ENCODE results near the gene FHDC1. TPM values are rescaled to one million over a fixed set of nuclear protein-coding genes. Genes with fewer than 3 reads are reported as not detected.
A peak's percentile ranks its signal among the peaks of the same experiment; 100 is the strongest.
"Not testable (repeated sequence)": the region's sequence is repeated elsewhere in the genome, so short reads cannot be mapped to it uniquely, and the experiment has no call there.

FHDC1 gene, protein sequence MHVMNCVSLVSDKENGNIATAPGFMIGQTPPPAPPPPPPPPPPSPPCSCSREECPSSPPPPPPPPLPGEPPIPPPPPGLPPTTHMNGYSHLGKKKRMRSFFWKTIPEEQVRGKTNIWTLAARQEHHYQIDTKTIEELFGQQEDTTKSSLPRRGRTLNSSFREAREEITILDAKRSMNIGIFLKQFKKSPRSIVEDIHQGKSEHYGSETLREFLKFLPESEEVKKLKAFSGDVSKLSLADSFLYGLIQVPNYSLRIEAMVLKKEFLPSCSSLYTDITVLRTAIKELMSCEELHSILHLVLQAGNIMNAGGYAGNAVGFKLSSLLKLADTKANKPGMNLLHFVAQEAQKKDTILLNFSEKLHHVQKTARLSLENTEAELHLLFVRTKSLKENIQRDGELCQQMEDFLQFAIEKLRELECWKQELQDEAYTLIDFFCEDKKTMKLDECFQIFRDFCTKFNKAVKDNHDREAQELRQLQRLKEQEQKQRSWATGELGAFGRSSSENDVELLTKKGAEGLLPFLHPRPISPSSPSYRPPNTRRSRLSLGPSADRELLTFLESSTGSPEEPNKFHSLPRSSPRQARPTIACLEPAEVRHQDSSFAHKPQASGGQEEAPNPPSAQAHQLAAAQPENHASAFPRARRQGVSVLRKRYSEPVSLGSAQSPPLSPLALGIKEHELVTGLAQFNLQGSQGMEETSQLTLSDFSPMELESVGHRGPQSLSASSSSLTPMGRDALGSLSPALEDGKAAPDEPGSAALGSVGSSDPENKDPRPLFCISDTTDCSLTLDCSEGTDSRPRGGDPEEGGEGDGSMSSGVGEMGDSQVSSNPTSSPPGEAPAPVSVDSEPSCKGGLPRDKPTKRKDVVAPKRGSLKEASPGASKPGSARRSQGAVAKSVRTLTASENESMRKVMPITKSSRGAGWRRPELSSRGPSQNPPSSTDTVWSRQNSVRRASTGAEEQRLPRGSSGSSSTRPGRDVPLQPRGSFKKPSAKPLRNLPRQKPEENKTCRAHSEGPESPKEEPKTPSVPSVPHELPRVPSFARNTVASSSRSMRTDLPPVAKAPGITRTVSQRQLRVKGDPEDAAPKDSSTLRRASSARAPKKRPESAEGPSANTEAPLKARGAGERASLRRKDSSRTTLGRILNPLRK
- polyA plus RNA-seq (2013, experiment 1 of 4): 6.6 TPM
- 7.7 TPM for polyA plus RNA-seq (2013, experiment 2 of 4)
- polyA plus RNA-seq (2013, experiment 3 of 4): 4.6 TPM
- polyA plus RNA-seq (2013, experiment 4 of 4): 4.3 TPM

DNA sequence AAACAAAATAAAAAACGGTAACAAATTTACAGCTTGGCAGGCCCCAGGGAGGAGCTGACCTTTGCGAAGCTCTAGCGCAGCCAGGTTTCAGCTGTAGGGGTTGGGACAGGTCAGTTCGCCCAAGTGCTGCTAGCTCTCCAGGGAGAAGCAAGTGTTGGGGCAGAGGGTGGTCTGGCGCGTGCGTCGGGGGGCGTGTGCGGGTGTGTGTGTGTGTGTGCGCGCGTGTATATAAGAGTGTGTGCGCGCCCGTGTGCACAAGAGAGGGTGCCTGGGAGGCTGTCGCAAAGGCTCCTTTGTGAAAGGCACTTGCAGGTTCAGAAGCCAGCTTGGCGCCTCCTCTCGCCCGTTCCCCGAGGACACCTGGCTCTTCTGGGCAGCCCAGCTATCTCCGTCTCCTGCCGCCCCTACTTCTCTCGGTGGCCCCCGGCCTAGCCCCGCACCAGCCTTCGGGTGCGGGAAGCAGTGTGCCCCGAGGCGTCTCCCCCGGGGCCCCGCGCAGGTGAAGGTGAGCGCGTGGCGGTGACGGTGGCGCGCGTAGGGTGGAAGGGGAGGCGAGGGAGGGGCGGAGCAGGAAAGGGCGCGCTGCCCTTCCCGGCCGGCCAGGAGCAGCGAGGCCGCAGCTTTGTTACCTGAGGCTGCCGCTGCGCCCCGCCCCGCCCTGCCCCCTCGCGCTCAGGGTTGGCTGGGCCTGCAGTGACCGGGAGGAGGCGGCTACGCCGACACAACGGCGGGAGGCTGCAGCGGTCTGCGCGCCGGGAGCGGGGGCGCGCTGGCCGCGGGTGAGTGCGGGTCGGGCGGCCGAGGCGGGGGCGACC lies at the start of gene FHDC1:
Gene FHDC1 (plus strand): TSS at position 693 of the 815 bp plus-strand sequence. CDS start 6,735 bp downstream, outside the sequence.
- peaks cover 57% of the 10 kb centered on the region for H3K27me3 ChIP-seq (ENCODE audit: control insufficient read depth, insufficient read depth, low read length, poor library complexity, severe bottlenecking)
- H3K36me3 ChIP-seq (ENCODE audit: control insufficient read depth, insufficient read depth, low read length): no peaks in the 10 kb centered on the region
- no peak within 1 kb of the TSS for H3K27ac ChIP-seq (ENCODE audit: insufficient read depth, low read depth, low read length, poor library complexity, severe bottlenecking)
- H3K4me1 ChIP-seq (ENCODE audit: control insufficient read depth, insufficient read depth, low read length): peaks cover under 1% of the 10 kb centered on the region
- WGBS, 2 experiments: 0 to 1% methylated on average over 75 of the region's 75 CpGs
- peak within 1 kb of the TSS; percentile 68 for H3K4me3 ChIP-seq (ENCODE audit: insufficient read depth, low read depth, low read length)
- H3K9me3 ChIP-seq (ENCODE audit: control insufficient read depth, low read length): no peaks in the 10 kb centered on the region

DNA sequence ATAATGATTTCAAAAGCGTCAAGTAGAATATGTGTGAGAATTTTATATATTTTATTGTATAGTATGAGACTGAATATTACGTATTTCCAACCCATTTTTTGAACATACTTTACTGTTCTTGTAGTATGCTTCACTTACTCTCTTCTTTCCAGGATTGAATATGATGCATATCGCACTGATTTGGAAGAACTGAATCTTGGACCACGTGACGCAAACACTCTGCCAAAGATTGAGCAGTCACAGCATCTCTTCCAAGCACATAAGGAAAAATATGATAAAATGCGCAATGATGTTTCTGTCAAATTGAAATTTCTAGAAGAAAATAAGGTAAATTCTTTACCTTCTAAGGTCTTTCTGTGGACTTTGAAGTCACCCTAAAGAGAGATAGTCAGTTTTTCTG lies 48.1 kb upstream of the FHDC1 start:
- H3K27me3 ChIP-seq (ENCODE audit: control insufficient read depth, insufficient read depth, low read length, poor library complexity, severe bottlenecking): no peaks in the 10 kb centered on the region
- no peaks in the 10 kb centered on the region for H3K4me1 ChIP-seq (ENCODE audit: control insufficient read depth, insufficient read depth, low read length)
- H3K9me3 ChIP-seq (ENCODE audit: control insufficient read depth, low read length): no peaks in the 10 kb centered on the region
- WGBS, 2 experiments: 98 to 99% methylated on average over 5 to 6 of the region's 6 CpGs
- H3K36me3 ChIP-seq (ENCODE audit: control insufficient read depth, insufficient read depth, low read length): no peaks in the 10 kb centered on the region
- no peak overlapping the region for H3K4me3 ChIP-seq (ENCODE audit: insufficient read depth, low read depth, low read length)
- H3K27ac ChIP-seq (ENCODE audit: insufficient read depth, low read depth, low read length, poor library complexity, severe bottlenecking): no peak overlapping the region

DNA sequence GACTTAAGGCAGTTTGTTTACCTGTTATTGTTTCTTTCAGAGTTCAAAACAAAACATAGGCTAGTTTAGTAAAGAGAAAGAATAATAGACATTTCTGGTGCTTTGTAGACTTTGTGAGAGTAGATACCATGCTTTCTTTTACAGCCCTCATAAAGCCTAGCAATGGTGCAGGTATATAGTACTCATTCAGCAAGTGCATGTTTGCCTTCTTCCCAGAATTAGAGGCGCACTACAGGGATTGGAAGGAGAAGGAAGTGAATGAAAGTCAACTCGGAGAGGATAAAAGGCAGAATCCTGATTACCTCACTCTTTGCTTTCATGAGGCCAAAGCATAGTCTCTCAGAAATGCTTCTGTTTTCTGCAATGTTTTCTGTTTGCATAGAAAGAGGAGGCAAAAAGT lies 43.1 kb upstream of the FHDC1 start:
- Histone ChIP-seq H3K4me3 (ENCODE audit: insufficient read depth, low read depth, low read length) (no peak overlapping the region), H3K36me3 (ENCODE audit: control insufficient read depth, insufficient read depth, low read length) (no peaks in the 10 kb centered on the region), H3K9me3 (ENCODE audit: control insufficient read depth, low read length) (no peaks in the 10 kb centered on the region), H3K4me1 (ENCODE audit: control insufficient read depth, insufficient read depth, low read length) (no peaks in the 10 kb centered on the region), H3K27me3 (ENCODE audit: control insufficient read depth, insufficient read depth, low read length, poor library complexity, severe bottlenecking) (no peaks in the 10 kb centered on the region), H3K27ac (ENCODE audit: insufficient read depth, low read depth, low read length, poor library complexity, severe bottlenecking) (no peak overlapping the region)
- 77 to 90% methylated on average over 2 of the region's 2 CpGs for WGBS, 2 experiments

DNA sequence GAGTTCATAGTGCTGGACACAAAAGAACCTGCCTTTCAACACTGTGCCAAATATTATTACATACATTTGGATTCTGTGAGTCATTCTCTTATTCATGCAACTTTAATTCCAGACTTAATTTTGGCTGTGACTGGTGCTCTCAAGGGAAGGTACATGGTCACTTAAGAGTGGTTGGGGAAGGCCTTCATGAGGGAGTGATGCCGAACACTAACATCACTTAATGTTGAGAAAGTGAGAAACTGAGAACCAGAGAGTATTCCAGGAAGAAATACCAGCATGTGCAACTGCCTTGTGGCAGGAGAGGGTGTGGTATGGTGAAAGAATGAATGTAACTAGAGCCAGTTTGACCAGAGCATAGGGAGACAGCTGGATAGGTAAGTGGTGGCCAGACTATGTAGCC lies 41.5 kb upstream of the FHDC1 start:
- no peaks in the 10 kb centered on the region for H3K27me3 ChIP-seq (ENCODE audit: control insufficient read depth, insufficient read depth, low read length, poor library complexity, severe bottlenecking)
- no peak overlapping the region for H3K4me3 ChIP-seq (ENCODE audit: insufficient read depth, low read depth, low read length)
- WGBS, 2 experiments: 92 to 97% methylated on average over 1 of the region's 1 CpG
- H3K9me3 ChIP-seq (ENCODE audit: control insufficient read depth, low read length): no peaks in the 10 kb centered on the region
- no peaks in the 10 kb centered on the region for H3K36me3 ChIP-seq (ENCODE audit: control insufficient read depth, insufficient read depth, low read length)
- H3K27ac ChIP-seq (ENCODE audit: insufficient read depth, low read depth, low read length, poor library complexity, severe bottlenecking): no peak overlapping the region
- no peaks in the 10 kb centered on the region for H3K4me1 ChIP-seq (ENCODE audit: control insufficient read depth, insufficient read depth, low read length)

DNA sequence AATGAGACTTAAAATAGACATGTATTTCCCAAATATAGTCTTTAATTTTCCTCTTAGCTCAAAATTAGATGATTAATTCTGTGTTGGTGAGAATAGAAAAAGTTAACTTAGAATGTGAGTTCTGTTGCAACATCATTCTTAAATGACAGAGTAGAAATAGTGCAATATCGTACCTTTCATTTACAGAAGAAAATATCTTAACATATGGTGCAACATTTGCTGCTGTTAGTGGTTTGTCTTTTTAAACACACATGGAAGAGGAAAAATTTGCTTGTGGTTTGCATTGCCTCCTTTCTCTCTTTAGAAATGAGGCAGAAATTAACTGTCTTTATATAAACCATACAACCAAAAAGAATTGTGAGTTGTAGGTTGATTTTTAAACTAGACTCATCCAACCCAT lies 39.3 kb upstream of the FHDC1 start:
- no peaks in the 10 kb centered on the region for H3K27me3 ChIP-seq (ENCODE audit: control insufficient read depth, insufficient read depth, low read length, poor library complexity, severe bottlenecking)
- H3K9me3 ChIP-seq (ENCODE audit: control insufficient read depth, low read length): no peaks in the 10 kb centered on the region
- WGBS, 2 experiments: 86 to 100% methylated on average over 1 of the region's 1 CpG
- no peaks in the 10 kb centered on the region for H3K36me3 ChIP-seq (ENCODE audit: control insufficient read depth, insufficient read depth, low read length)
- no peaks in the 10 kb centered on the region for H3K4me1 ChIP-seq (ENCODE audit: control insufficient read depth, insufficient read depth, low read length)
- no peak overlapping the region for H3K4me3 ChIP-seq (ENCODE audit: insufficient read depth, low read depth, low read length)
- no peak overlapping the region for H3K27ac ChIP-seq (ENCODE audit: insufficient read depth, low read depth, low read length, poor library complexity, severe bottlenecking)

DNA sequence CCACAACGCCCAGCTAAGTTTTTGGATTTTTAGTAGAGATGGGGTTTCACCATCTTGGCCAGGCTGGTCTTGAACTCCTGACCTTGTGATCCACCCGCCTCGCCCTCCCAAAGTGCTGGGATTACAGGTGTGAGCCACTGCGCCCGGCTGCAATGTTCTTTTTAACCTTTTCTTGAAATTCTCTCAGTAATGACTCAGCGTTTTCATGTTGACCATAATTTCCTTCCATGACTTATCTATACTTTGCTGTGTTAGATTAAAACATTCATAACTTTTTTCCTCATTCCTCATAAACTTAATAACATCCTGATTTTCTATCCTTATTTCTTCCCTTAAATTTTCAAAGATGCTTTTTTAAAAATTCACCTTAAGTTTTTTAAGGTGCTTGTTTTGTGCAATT lies 38.0 kb upstream of the FHDC1 start:
- H3K4me1 ChIP-seq (ENCODE audit: control insufficient read depth, insufficient read depth, low read length); H3K27me3 ChIP-seq (ENCODE audit: control insufficient read depth, insufficient read depth, low read length, poor library complexity, severe bottlenecking); H3K27ac ChIP-seq (ENCODE audit: insufficient read depth, low read depth, low read length, poor library complexity, severe bottlenecking); H3K9me3 ChIP-seq (ENCODE audit: control insufficient read depth, low read length); H3K4me3 ChIP-seq (ENCODE audit: insufficient read depth, low read depth, low read length); H3K36me3 ChIP-seq (ENCODE audit: control insufficient read depth, insufficient read depth, low read length): not testable (repeated sequence)
- WGBS, 2 experiments: 91 to 94% methylated on average over 6 of the region's 6 CpGs

DNA sequence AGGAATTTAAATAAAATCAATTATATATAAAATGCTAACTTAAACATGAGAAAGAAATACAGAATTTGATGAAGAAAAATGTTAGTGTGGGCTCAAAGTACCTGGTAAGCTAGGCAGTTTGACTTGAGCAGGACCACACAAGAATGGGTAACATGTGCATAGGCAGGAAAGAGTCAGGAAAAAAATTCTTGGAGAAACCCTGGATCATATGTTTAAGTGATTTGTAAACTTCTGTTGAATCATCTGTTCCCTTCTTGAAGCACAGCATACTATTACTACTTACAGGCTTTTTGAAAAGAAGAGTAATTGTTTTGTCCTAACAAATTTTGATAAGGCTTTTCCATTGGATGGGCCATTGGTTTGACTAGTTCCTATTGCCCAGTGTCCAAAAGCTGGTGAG lies 37.5 kb upstream of the FHDC1 start:
- Histone ChIP-seq H3K27ac (ENCODE audit: insufficient read depth, low read depth, low read length, poor library complexity, severe bottlenecking) (no peak overlapping the region), H3K4me1 (ENCODE audit: control insufficient read depth, insufficient read depth, low read length) (no peaks in the 10 kb centered on the region), H3K9me3 (ENCODE audit: control insufficient read depth, low read length) (no peaks in the 10 kb centered on the region), H3K36me3 (ENCODE audit: control insufficient read depth, insufficient read depth, low read length) (no peaks in the 10 kb centered on the region), H3K4me3 (ENCODE audit: insufficient read depth, low read depth, low read length) (no peak overlapping the region), H3K27me3 (ENCODE audit: control insufficient read depth, insufficient read depth, low read length, poor library complexity, severe bottlenecking) (no peaks in the 10 kb centered on the region)

DNA sequence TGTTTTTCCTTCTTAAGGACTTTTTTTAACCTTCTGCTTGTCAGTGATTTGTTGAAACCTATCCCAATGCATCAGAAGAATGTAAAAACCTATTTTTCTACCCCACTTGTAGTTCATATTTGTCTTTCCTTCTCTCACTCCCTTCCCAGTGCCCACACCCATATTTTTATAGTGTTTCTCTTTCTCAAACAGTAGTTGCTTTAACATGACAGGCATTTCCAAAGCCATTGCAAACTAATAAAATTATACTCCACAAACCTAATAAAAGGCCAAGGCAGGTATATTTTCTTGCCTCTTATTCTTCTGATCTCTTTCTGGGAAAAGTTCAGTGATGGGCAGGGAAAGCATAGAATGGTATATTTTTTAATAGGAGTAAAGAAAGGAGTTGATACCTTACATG lies 35.7 kb upstream of the FHDC1 start:
- H3K27ac ChIP-seq (ENCODE audit: insufficient read depth, low read depth, low read length, poor library complexity, severe bottlenecking): no peak overlapping the region
- H3K36me3 ChIP-seq (ENCODE audit: control insufficient read depth, insufficient read depth, low read length): no peaks in the 10 kb centered on the region
- H3K4me1 ChIP-seq (ENCODE audit: control insufficient read depth, insufficient read depth, low read length): no peaks in the 10 kb centered on the region
- no peaks in the 10 kb centered on the region for H3K27me3 ChIP-seq (ENCODE audit: control insufficient read depth, insufficient read depth, low read length, poor library complexity, severe bottlenecking)
- no peaks in the 10 kb centered on the region for H3K9me3 ChIP-seq (ENCODE audit: control insufficient read depth, low read length)
- no peak overlapping the region for H3K4me3 ChIP-seq (ENCODE audit: insufficient read depth, low read depth, low read length)

DNA sequence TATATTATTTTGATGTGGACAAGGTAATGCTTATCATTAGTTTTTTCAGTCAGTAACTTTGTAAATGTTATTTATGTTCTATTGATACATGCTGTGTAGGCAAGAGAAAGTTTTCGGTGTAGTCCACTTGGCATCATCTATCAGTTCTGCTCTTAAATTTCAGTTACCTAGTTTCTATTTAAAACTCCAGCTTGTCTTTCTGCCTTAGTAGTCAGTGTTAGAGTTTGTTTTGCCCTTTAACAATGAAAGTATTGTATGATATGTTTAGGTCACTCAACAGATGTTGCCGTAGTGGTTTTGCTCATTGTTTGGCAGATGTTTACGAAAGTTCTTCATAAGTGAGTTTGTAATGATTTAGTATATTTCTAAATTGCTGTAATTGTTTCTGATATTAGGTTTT lies 34.9 kb upstream of the FHDC1 start:
- Histone ChIP-seq H3K27me3 (ENCODE audit: control insufficient read depth, insufficient read depth, low read length, poor library complexity, severe bottlenecking) (no peaks in the 10 kb centered on the region), H3K4me1 (ENCODE audit: control insufficient read depth, insufficient read depth, low read length) (no peaks in the 10 kb centered on the region), H3K4me3 (ENCODE audit: insufficient read depth, low read depth, low read length) (no peak overlapping the region), H3K27ac (ENCODE audit: insufficient read depth, low read depth, low read length, poor library complexity, severe bottlenecking) (no peak overlapping the region), H3K9me3 (ENCODE audit: control insufficient read depth, low read length) (no peaks in the 10 kb centered on the region), H3K36me3 (ENCODE audit: control insufficient read depth, insufficient read depth, low read length) (no peaks in the 10 kb centered on the region)
- WGBS, 2 experiments: 93 to 100% methylated on average over 2 to 3 of the region's 3 CpGs
